WTC11 (cell line): ENCODE data around the gene GTF3C1. TPM values are rescaled to one million over a fixed set of nuclear protein-coding genes. Genes with fewer than 3 reads are reported as not detected.

Experiments
- ATAC-seq: fragments of 200-7000 bp; cut with Tn5 transposase; 2 replicates; pipeline ENCODE4 v1.10.0; 2021; ENCODE audit warnings: mild to moderate bottlenecking, moderate library complexity
- CTCF ChIA-PET: fragments of 300-600 bp; sonication (Branson Sonifier 250); formaldehyde crosslinking; loops from one replicate; lab custom pipeline; 2021; ENCODE audit warnings: antibody characterized with exemption; lab: Charles Lee
- POLR2A ChIA-PET: fragments of 350-600 bp; sonication (Branson Sonifier 250); formaldehyde crosslinking; loops from one replicate; lab custom pipeline; 2021; ENCODE audit warnings: antibody characterized with exemption; lab: Charles Lee
- DNase-seq: peaks from one replicate; pipeline ENCODE4 v3.0.0; 2021; ENCODE audit warnings: low spot score
- H3K27ac Mint-ChIP-seq: 2 replicates; pipeline ENCODE4 v1.8.0; 2021; ENCODE audit warnings: mixed read lengths
- H3K27me3 Mint-ChIP-seq: 2 replicates; pipeline ENCODE4 v1.8.0; 2021; ENCODE audit warnings: low read depth, mild to moderate bottlenecking, moderate library complexity, mixed read lengths
- H3K36me3 Mint-ChIP-seq: 2 replicates; pipeline ENCODE4 v1.8.0; 2021; ENCODE audit warnings: mixed read lengths
- H3K4me1 Mint-ChIP-seq: 2 replicates; pipeline ENCODE4 v1.8.0; 2022; ENCODE audit warnings: mixed read lengths
- H3K4me3 Mint-ChIP-seq: 2 replicates; pipeline ENCODE4 v1.8.0; 2021; ENCODE audit warnings: mild to moderate bottlenecking, moderate library complexity, mixed read lengths
- H3K9me3 Mint-ChIP-seq: 2 replicates; pipeline ENCODE4 v1.8.0; 2021; ENCODE audit warnings: mixed read lengths
- FOXP1 ChIP-seq: sonication (generic); formaldehyde crosslinking; IDR thresholded peaks from 2 replicates; pipeline ENCODE4 v1.8.0; 2022; ENCODE audit warnings: missing genetic modification reagents, mild to moderate bottlenecking, moderate library complexity, borderline replicate concordance
- IRF2 ChIP-seq: sonication (generic); formaldehyde crosslinking; IDR thresholded peaks from 2 replicates; pipeline ENCODE4 v1.8.0; 2022; ENCODE audit warnings: low read depth, missing genetic modification reagents, borderline replicate concordance
- JUN ChIP-seq: sonication (generic); formaldehyde crosslinking; IDR thresholded peaks from 2 replicates; pipeline ENCODE4 v1.8.0; 2023; ENCODE audit warnings: mild to moderate bottlenecking, missing genetic modification reagents
- MYBL2 ChIP-seq: sonication (generic); formaldehyde crosslinking; IDR thresholded peaks from 2 replicates; pipeline ENCODE4 v1.8.1; 2023; ENCODE audit warnings: mild to moderate bottlenecking, moderate library complexity, missing genetic modification reagents
- NFATC4 ChIP-seq: fragments of 250-450 bp; sonication (Bioruptor Pico); IDR thresholded peaks from 2 replicates; pipeline ENCODE4 v1.9.0; 2021; ENCODE audit warnings: mild to moderate bottlenecking
- NFE2L1 ChIP-seq: sonication (generic); formaldehyde crosslinking; IDR thresholded peaks from 2 replicates; pipeline ENCODE4 v1.8.1; 2023; ENCODE audit warnings: missing genetic modification reagents
- SMAD4 ChIP-seq: sonication (generic); formaldehyde crosslinking; IDR thresholded peaks from 2 replicates; pipeline ENCODE4 v1.8.0; 2022; ENCODE audit warnings: mild to moderate bottlenecking, missing genetic modification reagents
- SOX15 ChIP-seq: fragments of 250-450 bp; sonication (Bioruptor Pico); IDR thresholded peaks from 2 replicates; pipeline ENCODE4 v1.9.0; 2021; ENCODE audit warnings: mild to moderate bottlenecking
- SP1 ChIP-seq: sonication (generic); formaldehyde crosslinking; conservative IDR thresholded peaks from 2 replicates; pipeline ENCODE4 v1.8.1; 2022; ENCODE audit warnings: missing genetic modification reagents
- ZNF121 ChIP-seq: sonication (generic); formaldehyde crosslinking; IDR thresholded peaks from 2 replicates; pipeline ENCODE4 v1.8.0; 2023; ENCODE audit warnings: missing genetic modification reagents
- ZNF263 ChIP-seq: sonication (generic); formaldehyde crosslinking; IDR thresholded peaks from 2 replicates; pipeline ENCODE4 v1.8.1; 2022; ENCODE audit warnings: low read depth, mild to moderate bottlenecking, moderate library complexity, missing genetic modification reagents
- total RNA-seq: library from RNA; stranded (reverse); gene quantifications from 3 replicates; pipeline ENCODE4 v1.2.3, GENCODE V29; 2021
- TF ChIP-seq, protein P1 (sequence below): fragments of 250-450 bp; sonication (Bioruptor Pico); IDR thresholded peaks from 2 replicates; pipeline ENCODE4 v2.1.2; 2022; ENCODE audit warnings: mild to moderate bottlenecking, moderate library complexity
- TF ChIP-seq, protein P2 (sequence below): fragments of 250-450 bp; sonication (Bioruptor Pico); IDR thresholded peaks from 2 replicates; pipeline ENCODE4 v1.9.0; 2021; ENCODE audit warnings: mild to moderate bottlenecking
- TF ChIP-seq, protein P3 (sequence below): sonication (generic); formaldehyde crosslinking; IDR thresholded peaks from 2 replicates; pipeline ENCODE4 v1.8.1; 2023; ENCODE audit warnings: mild to moderate bottlenecking, moderate library complexity, missing genetic modification reagents
- TF ChIP-seq, protein P4 (sequence below): sonication (generic); formaldehyde crosslinking; IDR thresholded peaks from 2 replicates; pipeline ENCODE4 v1.8.1; 2022; ENCODE audit warnings: missing genetic modification reagents, borderline replicate concordance
- TF ChIP-seq, protein P5 (sequence below): sonication (generic); formaldehyde crosslinking; IDR thresholded peaks from 2 replicates; pipeline ENCODE4 v1.8.0; 2022; ENCODE audit warnings: mild to moderate bottlenecking, missing genetic modification reagents
- TF ChIP-seq, protein P6 (sequence below): sonication (generic); formaldehyde crosslinking; IDR thresholded peaks from 2 replicates; pipeline ENCODE4 v1.8.1; 2022; ENCODE audit warnings: mild to moderate bottlenecking, moderate library complexity, missing genetic modification reagents
- TF ChIP-seq, protein P7 (sequence below): sonication (generic); formaldehyde crosslinking; IDR thresholded peaks from 2 replicates; pipeline ENCODE4 v1.8.1; 2023; ENCODE audit warnings: mild to moderate bottlenecking, missing genetic modification reagents, moderate library complexity
- TF ChIP-seq, protein P8 (sequence below): sonication (generic); formaldehyde crosslinking; IDR thresholded peaks from 2 replicates; pipeline ENCODE4 v1.8.1; 2023; ENCODE audit warnings: mild to moderate bottlenecking, missing genetic modification reagents, moderate library complexity
- TF ChIP-seq, protein P9 (sequence below): sonication (generic); formaldehyde crosslinking; IDR thresholded peaks from 2 replicates; pipeline ENCODE4 v1.8.1; 2022; ENCODE audit warnings: mild to moderate bottlenecking, missing genetic modification reagents, moderate library complexity, borderline replicate concordance

GTF3C1 gene
- total RNA-seq, 1 experiment from 2014 or later: 146 TPM

DNA sequence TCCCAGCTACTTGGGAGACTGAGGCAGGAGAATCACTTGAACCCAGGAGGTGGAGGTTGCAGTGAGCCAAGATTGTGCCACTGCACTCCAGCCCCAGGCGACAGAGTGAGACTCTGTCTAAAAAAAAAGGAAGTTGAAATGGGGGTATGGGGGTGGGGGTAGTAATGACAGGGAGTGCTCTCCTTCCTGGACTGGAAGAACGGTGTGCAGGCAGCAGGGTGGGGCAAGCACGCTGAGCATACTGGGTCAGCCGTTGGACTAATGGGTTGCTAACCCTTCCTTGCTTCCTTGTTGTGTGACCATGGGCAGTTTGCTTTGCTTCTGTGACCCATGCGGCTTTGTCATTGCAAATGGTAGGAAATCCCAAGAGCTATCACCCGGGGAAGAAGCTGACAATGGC, 16.7 kb upstream of the GTF3C1 start (continued):
- TF ChIP-seq, protein P1, sequence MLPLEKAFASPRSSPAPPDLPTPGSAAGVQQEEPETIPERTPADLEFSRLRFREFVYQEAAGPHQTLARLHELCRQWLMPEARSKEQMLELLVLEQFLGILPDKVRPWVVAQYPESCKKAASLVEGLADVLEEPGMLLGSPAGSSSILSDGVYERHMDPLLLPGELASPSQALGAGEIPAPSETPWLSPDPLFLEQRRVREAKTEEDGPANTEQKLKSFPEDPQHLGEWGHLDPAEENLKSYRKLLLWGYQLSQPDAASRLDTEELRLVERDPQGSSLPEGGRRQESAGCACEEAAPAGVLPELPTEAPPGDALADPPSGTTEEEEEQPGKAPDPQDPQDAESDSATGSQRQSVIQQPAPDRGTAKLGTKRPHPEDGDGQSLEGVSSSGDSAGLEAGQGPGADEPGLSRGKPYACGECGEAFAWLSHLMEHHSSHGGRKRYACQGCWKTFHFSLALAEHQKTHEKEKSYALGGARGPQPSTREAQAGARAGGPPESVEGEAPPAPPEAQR (CRISPR knock-in tag): no peak
- TF ChIP-seq, protein P2, sequence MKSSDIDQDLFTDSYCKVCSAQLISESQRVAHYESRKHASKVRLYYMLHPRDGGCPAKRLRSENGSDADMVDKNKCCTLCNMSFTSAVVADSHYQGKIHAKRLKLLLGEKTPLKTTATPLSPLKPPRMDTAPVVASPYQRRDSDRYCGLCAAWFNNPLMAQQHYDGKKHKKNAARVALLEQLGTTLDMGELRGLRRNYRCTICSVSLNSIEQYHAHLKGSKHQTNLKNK (CRISPR knock-in tag): no peak
- TF ChIP-seq SMAD4 (CRISPR knock-in tag) (no peak), SP1 (CRISPR knock-in tag) (no peak), ZNF263 (CRISPR knock-in tag) (no peak), JUN (CRISPR knock-in tag) (no peak), NFATC4 (CRISPR knock-in tag) (no peak)
- TF ChIP-seq, protein P3, sequence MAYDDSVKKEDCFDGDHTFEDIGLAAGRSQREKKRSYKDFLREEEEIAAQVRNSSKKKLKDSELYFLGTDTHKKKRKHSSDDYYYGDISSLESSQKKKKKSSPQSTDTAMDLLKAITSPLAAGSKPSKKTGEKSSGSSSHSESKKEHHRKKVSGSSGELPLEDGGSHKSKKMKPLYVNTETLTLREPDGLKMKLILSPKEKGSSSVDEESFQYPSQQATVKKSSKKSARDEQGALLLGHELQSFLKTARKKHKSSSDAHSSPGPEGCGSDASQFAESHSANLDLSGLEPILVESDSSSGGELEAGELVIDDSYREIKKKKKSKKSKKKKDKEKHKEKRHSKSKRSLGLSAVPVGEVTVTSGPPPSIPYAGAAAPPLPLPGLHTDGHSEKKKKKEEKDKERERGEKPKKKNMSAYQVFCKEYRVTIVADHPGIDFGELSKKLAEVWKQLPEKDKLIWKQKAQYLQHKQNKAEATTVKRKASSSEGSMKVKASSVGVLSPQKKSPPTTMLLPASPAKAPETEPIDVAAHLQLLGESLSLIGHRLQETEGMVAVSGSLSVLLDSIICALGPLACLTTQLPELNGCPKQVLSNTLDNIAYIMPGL (CRISPR knock-in tag): no peak

DNA sequence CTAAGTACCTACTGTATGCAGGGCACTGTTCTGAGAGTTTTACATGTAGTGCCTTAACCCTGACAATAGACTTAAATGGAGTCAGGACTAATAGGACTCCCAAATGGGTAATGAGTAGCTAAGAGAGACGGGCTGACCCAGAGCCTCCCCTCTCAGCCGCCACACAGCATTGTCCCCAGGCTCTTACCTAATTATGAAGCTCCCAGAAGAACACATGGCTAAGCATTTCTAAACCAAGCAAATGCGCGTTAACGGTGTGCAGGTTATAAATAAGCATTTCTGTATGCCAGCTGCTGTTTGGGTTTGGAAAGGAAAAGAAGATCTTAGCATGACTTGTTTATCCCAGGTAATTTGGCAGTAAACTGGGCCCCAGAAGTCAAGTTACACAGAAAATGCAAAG, 14.5 kb upstream of the GTF3C1 start:
- no peaks in the 10 kb centered on the region for H3K27me3 Mint-ChIP-seq
- ChIA-PET POLR2A (no interaction called here), CTCF (interaction anchor here (1.0 kb wide), 1 partner anchor 134 kb away, joined by 4 read pairs; no protein-coding TSS in a partner anchor)
- ATAC-seq (no peak), DNase-seq (no peak)
- no peaks in the 10 kb centered on the region for H3K9me3 Mint-ChIP-seq
- H3K27ac Mint-ChIP-seq: no peak overlapping the region
- no peaks in the 10 kb centered on the region for H3K36me3 Mint-ChIP-seq
- H3K4me1 Mint-ChIP-seq: peaks cover 2% of the 10 kb centered on the region; the same call in 1 of the 2 replicates
- no peak overlapping the region for H3K4me3 Mint-ChIP-seq
- TF ChIP-seq, protein P4, sequence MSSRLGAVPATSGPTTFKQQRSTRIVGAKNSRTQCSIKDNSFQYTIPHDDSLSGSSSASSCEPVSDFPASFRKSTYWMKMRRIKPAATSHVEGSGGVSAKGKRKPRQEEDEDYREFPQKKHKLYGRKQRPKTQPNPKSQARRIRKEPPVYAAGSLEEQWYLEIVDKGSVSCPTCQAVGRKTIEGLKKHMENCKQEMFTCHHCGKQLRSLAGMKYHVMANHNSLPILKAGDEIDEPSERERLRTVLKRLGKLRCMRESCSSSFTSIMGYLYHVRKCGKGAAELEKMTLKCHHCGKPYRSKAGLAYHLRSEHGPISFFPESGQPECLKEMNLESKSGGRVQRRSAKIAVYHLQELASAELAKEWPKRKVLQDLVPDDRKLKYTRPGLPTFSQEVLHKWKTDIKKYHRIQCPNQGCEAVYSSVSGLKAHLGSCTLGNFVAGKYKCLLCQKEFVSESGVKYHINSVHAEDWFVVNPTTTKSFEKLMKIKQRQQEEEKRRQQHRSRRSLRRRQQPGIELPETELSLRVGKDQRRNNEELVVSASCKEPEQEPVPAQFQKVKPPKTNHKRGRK (CRISPR knock-in tag): no peak
- TF ChIP-seq ZNF121 (CRISPR knock-in tag): no peak
- TF ChIP-seq SMAD4 (CRISPR knock-in tag): no peak
- TF ChIP-seq, protein P2 (CRISPR knock-in tag): no peak

DNA sequence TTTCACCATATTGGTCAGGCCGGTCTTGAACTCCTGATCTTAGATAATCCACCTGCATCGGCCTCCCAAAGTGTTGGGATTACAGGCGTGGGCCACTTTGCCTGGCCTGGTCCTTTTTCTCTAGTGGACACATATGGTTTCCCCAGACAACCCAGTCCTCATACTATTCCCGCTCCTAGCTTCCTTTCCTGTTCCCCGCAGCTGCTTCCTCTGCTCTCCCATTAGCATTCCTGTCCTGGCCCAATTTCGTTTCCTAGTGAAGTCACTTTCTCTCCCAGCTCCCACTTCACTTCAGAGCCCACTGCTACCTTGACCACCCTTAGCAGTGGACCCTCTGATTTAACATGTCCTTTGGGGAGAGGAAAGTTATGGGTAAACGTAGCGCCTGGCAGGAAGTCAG, 11.5 kb upstream of the GTF3C1 start:
- peak overlapping the region; percentile 92 for H3K27ac Mint-ChIP-seq
- H3K27me3 Mint-ChIP-seq: no peaks in the 10 kb centered on the region
- DNase-seq: no peak
- H3K4me3 Mint-ChIP-seq: no peak overlapping the region
- POLR2A ChIA-PET: no interaction called here
- H3K4me1 Mint-ChIP-seq: peaks cover 2% of the 10 kb centered on the region; the same call in 1 of the 2 replicates
- ATAC-seq: no peak
- CTCF ChIA-PET: interaction anchor here (0.6 to 1.0 kb wide), 2 partner anchors 254 to 298 kb away, joined by 3 read pairs; no protein-coding TSS in a partner anchor
- no peaks in the 10 kb centered on the region for H3K36me3 Mint-ChIP-seq
- no peaks in the 10 kb centered on the region for H3K9me3 Mint-ChIP-seq
- TF ChIP-seq, protein P5, sequence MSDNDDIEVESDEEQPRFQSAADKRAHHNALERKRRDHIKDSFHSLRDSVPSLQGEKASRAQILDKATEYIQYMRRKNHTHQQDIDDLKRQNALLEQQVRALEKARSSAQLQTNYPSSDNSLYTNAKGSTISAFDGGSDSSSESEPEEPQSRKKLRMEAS: no peak
- TF ChIP-seq, protein P6, sequence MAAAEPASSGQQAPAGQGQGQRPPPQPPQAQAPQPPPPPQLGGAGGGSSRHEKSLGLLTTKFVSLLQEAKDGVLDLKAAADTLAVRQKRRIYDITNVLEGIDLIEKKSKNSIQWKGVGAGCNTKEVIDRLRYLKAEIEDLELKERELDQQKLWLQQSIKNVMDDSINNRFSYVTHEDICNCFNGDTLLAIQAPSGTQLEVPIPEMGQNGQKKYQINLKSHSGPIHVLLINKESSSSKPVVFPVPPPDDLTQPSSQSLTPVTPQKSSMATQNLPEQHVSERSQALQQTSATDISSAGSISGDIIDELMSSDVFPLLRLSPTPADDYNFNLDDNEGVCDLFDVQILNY (CRISPR knock-in tag): no peak
- TF ChIP-seq, protein P7, sequence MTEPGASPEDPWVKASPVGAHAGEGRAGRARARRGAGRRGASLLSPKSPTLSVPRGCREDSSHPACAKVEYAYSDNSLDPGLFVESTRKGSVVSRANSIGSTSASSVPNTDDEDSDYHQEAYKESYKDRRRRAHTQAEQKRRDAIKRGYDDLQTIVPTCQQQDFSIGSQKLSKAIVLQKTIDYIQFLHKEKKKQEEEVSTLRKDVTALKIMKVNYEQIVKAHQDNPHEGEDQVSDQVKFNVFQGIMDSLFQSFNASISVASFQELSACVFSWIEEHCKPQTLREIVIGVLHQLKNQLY: no peak
- TF ChIP-seq MYBL2 (CRISPR knock-in tag) (no peak), SOX15 (CRISPR knock-in tag) (no peak), NFE2L1 (no peak), FOXP1 (no peak), IRF2 (no peak), ZNF263 (CRISPR knock-in tag) (no peak)
- TF ChIP-seq, protein P8, sequence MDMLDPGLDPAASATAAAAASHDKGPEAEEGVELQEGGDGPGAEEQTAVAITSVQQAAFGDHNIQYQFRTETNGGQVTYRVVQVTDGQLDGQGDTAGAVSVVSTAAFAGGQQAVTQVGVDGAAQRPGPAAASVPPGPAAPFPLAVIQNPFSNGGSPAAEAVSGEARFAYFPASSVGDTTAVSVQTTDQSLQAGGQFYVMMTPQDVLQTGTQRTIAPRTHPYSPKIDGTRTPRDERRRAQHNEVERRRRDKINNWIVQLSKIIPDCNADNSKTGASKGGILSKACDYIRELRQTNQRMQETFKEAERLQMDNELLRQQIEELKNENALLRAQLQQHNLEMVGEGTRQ: no peak
- TF ChIP-seq, protein P3 (CRISPR knock-in tag): no peak
- TF ChIP-seq, protein P9, sequence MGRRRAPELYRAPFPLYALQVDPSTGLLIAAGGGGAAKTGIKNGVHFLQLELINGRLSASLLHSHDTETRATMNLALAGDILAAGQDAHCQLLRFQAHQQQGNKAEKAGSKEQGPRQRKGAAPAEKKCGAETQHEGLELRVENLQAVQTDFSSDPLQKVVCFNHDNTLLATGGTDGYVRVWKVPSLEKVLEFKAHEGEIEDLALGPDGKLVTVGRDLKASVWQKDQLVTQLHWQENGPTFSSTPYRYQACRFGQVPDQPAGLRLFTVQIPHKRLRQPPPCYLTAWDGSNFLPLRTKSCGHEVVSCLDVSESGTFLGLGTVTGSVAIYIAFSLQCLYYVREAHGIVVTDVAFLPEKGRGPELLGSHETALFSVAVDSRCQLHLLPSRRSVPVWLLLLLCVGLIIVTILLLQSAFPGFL (CRISPR knock-in tag): no peak
